CD14-positive monocyte (primary cell): ENCODE results near the gene OR51A2. TPM values are rescaled to one million over a fixed set of nuclear protein-coding genes. Genes with fewer than 3 reads are reported as not detected.

Experiments
- DNase-seq, 3 donors: peaks; one replicate each; pipeline ENCODE4 v3.0.0-alpha.2; 2011 to 2022
- H2AFZ ChIP-seq: 2 replicates; pipeline ENCODE4 v1.6.0; 2012; ENCODE audit warnings: mild to moderate bottlenecking, low read depth, low read length, inconsistent platforms; ENCODE audit not compliant: insufficient read depth, poor library complexity, severe bottlenecking
- H3K27ac ChIP-seq, 2 donors: 1 replicate in 1 of 2; 2 replicates in 1 of 2; pipeline ENCODE4 v1.5.1; 2012 to 2013; ENCODE audit warnings: low read length in 2 of 2, control low read depth in 1 of 2, inconsistent platforms in 1 of 2, low read depth in 1 of 2, mild to moderate bottlenecking in 1 of 2
- H3K27me3 ChIP-seq, 2 donors: one replicate each; pipeline versions ENCODE4 v1.6.0 to v1.6.1; 2011 to 2013; ENCODE audit warnings: low read length in 2 of 2; ENCODE audit not compliant: control insufficient read depth in 2 of 2, insufficient read depth in 2 of 2
- H3K36me3 ChIP-seq, 2 donors: replicated peaks in 1 of 2; 1 replicate in 1 of 2; 2 replicates in 1 of 2; pipeline versions ENCODE4 v1.5.1 to v1.6.1; 2012 to 2013; ENCODE audit warnings: low read length in 2 of 2, control low read depth in 1 of 2, inconsistent platforms in 1 of 2, mild to moderate bottlenecking in 1 of 2; ENCODE audit not compliant: insufficient read depth in 2 of 2, control insufficient read depth in 1 of 2
- H3K4me1 ChIP-seq, 2 donors: 1 replicate in 1 of 2; 2 replicates in 1 of 2; pipeline versions ENCODE4 v1.5.1 to v1.6.1; 2012 to 2013; ENCODE audit warnings: low read length in 2 of 2, control low read depth in 1 of 2, inconsistent platforms in 1 of 2, mild to moderate bottlenecking in 1 of 2, moderate library complexity in 1 of 2; ENCODE audit not compliant: insufficient read depth in 2 of 2, control insufficient read depth in 1 of 2
- H3K4me2 ChIP-seq: replicated peaks from 2 replicates; pipeline ENCODE3; 2012; ENCODE audit warnings: low read length, moderate library complexity, mild to moderate bottlenecking; ENCODE audit not compliant: poor library complexity, severe bottlenecking; ENCODE audit errors: extremely low read depth
- H3K4me3 ChIP-seq, 3 experiments: fragments of 200-600 bp in 1 of 3; sonication (generic) in 1 of 3; replicated peaks in 1 of 3; 1 replicate in 2 of 3; 2 replicates in 1 of 3; pipeline ENCODE4 v1.5.1; 2011 to 2013; ENCODE audit warnings: low read length in 3 of 3, mild to moderate bottlenecking in 3 of 3, control low read depth in 2 of 3, low read depth in 2 of 3, inconsistent platforms in 1 of 3, moderate library complexity in 1 of 3
- H3K79me2 ChIP-seq: 2 replicates; pipeline ENCODE4 v1.6.0; 2012; ENCODE audit warnings: mild to moderate bottlenecking, control low read depth, inconsistent platforms, low read length, moderate library complexity; ENCODE audit not compliant: insufficient read depth
- H3K9ac ChIP-seq: 2 replicates; pipeline ENCODE4 v1.6.0; 2017; ENCODE audit warnings: low read length, mild to moderate bottlenecking; ENCODE audit not compliant: insufficient read depth, poor library complexity, severe bottlenecking
- H3K9me3 ChIP-seq, 2 donors: replicated peaks in 1 of 2; 1 replicate in 1 of 2; 2 replicates in 1 of 2; pipeline versions ENCODE4 v1.5.1 to v1.6.1; 2012 to 2013; ENCODE audit warnings: low read length in 2 of 2, control low read depth in 1 of 2; ENCODE audit not compliant: control insufficient read depth in 1 of 2, insufficient read depth in 1 of 2
- H4K20me1 ChIP-seq: 2 replicates; pipeline ENCODE4 v1.6.0; 2012; ENCODE audit warnings: mild to moderate bottlenecking, low read length, control low read depth, moderate library complexity; ENCODE audit not compliant: insufficient read depth
- H3K27ac Mint-ChIP-seq, 7 donors: one replicate each; pipeline ENCODE4 v1.8.0; 2020; ENCODE audit warnings: mild to moderate bottlenecking in 7 of 7, mixed read lengths in 7 of 7, moderate library complexity in 6 of 7, inconsistent platforms in 2 of 7
- H3K27me3 Mint-ChIP-seq, 3 donors: one replicate each; pipeline ENCODE4 v1.8.0; 2021 to 2022; ENCODE audit warnings: low read depth in 3 of 3, mild to moderate bottlenecking in 3 of 3, mixed read lengths in 3 of 3, moderate library complexity in 3 of 3, inconsistent platforms in 1 of 3
- H3K36me3 Mint-ChIP-seq, 2 donors: one replicate each; pipeline ENCODE4 v1.8.0; 2020; ENCODE audit warnings: mixed read lengths in 2 of 2, inconsistent platforms in 1 of 2, mild to moderate bottlenecking in 1 of 2
- H3K4me1 Mint-ChIP-seq: one replicate; pipeline ENCODE4 v1.8.0; 2020; ENCODE audit warnings: mild to moderate bottlenecking, mixed read lengths
- H3K4me3 Mint-ChIP-seq, 2 donors: one replicate each; pipeline ENCODE4 v1.8.0; 2020; ENCODE audit warnings: mild to moderate bottlenecking in 2 of 2, mixed read lengths in 2 of 2, moderate library complexity in 1 of 2
- H3K9me3 Mint-ChIP-seq, 7 donors: one replicate each; pipeline ENCODE4 v1.8.0; 2020 to 2022; ENCODE audit warnings: mixed read lengths in 7 of 7, mild to moderate bottlenecking in 6 of 7, moderate library complexity in 6 of 7, inconsistent platforms in 2 of 7
- WGBS: methylation state at CpG from one replicate; pipeline ENCODE4 v1.1.5; 2013; ENCODE audit warnings: missing lambda C conversion rate; ENCODE audit not compliant: insufficient coverage; 5-methylcytosine and 5-hydroxymethylcytosine counted together
- intact Hi-C, 2 donors: fragments of 100-400 bp; cut with micrococcal nuclease; formaldehyde crosslinking; loops; one replicate each; pipeline versions ENCODE4 v1.15.0 to v1.15.1; 2023
- polyA plus RNA-seq, 3 donors: library from polyadenylated mRNA; depleted of rRNA in 1 of 3; unstranded in 2 of 3; stranded (reverse) in 1 of 3; fragments of 300-500 nt in 2 of 3; fragments of >200 nt in 1 of 3; fragmentation: Illumina TruSeq in 2 of 3; gene quantifications; 1 replicate in 2 of 3; 2 replicates in 1 of 3; pipeline ENCODE4 v1.2.3, GENCODE V29; 2012 to 2021
- TF ChIP-seq, protein P1 (sequence below): fragments of 200-600 bp; IDR thresholded peaks from one replicate; pipeline ENCODE4 v1.8.0; 2022; ENCODE audit warnings: antibody characterized with exemption, mild to moderate bottlenecking

The OR51A2 gene
- polyA plus RNA-seq, 3 donors: not detected

DNA sequence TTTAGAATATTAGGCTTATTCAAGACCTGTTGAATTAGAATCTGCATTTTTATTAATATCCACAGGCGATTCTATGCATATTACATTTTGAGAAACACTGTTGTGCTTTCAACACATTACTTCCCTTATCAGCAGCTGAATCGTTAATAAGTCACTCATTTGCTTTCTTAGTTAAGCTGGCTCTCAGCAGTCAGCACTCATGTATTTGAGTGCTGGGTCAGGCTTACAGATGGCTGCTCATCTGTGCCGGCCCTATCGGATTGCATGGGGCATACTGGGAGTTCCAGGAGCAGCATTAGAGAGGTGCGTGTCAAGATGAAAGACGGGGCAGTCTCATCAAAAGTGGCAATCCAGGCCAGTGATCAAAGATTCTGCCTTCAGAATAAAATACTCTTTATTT, 28.3 kb upstream of the OR51A2 start:
- Mint-ChIP-seq H3K27me3 (no peaks in the 10 kb centered on the region), H3K9me3 (peaks cover 0 to 8% (median 2%) of the 10 kb centered on the region in 7 donors), H3K36me3 (no peaks in the 10 kb centered on the region), H3K27ac (no peak overlapping the region), H3K4me3 (no peak overlapping the region), H3K4me1 (no peaks in the 10 kb centered on the region)
- H3K4me2 ChIP-seq: no peak overlapping the region
- H3K4me1 ChIP-seq: no peaks in the 10 kb centered on the region
- no peaks in the 10 kb centered on the region for H3K79me2 ChIP-seq
- TF ChIP-seq, protein P1, sequence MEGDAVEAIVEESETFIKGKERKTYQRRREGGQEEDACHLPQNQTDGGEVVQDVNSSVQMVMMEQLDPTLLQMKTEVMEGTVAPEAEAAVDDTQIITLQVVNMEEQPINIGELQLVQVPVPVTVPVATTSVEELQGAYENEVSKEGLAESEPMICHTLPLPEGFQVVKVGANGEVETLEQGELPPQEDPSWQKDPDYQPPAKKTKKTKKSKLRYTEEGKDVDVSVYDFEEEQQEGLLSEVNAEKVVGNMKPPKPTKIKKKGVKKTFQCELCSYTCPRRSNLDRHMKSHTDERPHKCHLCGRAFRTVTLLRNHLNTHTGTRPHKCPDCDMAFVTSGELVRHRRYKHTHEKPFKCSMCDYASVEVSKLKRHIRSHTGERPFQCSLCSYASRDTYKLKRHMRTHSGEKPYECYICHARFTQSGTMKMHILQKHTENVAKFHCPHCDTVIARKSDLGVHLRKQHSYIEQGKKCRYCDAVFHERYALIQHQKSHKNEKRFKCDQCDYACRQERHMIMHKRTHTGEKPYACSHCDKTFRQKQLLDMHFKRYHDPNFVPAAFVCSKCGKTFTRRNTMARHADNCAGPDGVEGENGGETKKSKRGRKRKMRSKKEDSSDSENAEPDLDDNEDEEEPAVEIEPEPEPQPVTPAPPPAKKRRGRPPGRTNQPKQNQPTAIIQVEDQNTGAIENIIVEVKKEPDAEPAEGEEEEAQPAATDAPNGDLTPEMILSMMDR: no peak
- 96% methylated on average over 5 of the region's 6 CpGs for WGBS
- H3K27me3 ChIP-seq: no peaks in the 10 kb centered on the region
- H3K27ac ChIP-seq: no peak overlapping the region
- intact Hi-C loops: no loop called here
- no peaks in the 10 kb centered on the region for H4K20me1 ChIP-seq
- H3K9me3 ChIP-seq: no peaks in the 10 kb centered on the region
- no peak overlapping the region for H3K9ac ChIP-seq
- no peaks in the 10 kb centered on the region for H3K36me3 ChIP-seq
- H2AFZ ChIP-seq: no peak overlapping the region
- no peak for DNase-seq
- H3K4me3 ChIP-seq: no peak overlapping the region

DNA sequence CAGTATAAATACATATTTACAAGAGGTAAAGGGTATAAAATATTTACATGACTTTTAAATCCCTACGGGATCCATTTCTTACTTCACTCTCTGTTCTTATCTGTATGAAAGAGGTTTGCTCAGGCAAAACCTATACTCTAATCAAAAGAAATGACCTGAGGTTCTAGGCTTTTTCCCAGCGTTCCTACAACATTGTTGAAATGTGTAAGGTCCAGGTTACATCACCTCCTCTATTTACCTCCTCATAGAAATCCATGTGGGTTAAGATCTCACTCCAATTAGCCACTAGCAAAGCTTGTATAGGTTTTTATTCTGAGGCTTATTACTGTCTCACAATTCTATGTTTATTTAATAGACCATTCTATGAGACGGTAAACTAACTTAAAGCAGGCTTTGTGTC, 27.2 kb upstream of the OR51A2 start:
- Histone ChIP-seq H3K4me1 (no peaks in the 10 kb centered on the region), H4K20me1 (no peaks in the 10 kb centered on the region), H3K4me2 (no peak overlapping the region), H3K27ac (no peak overlapping the region), H3K36me3 (no peaks in the 10 kb centered on the region), H3K4me3 (no peak overlapping the region), H2AFZ (no peak overlapping the region), H3K27me3 (no peaks in the 10 kb centered on the region), H3K9me3 (no peaks in the 10 kb centered on the region), H3K9ac (no peak overlapping the region), H3K79me2 (no peaks in the 10 kb centered on the region)
- WGBS: no CpG with 5 or more reads among the region's 3 CpGs
- intact Hi-C loops: no loop called here
- no peaks in the 10 kb centered on the region for H3K27me3 Mint-ChIP-seq
- H3K4me3 Mint-ChIP-seq: no peak overlapping the region
- no peak overlapping the region for H3K27ac Mint-ChIP-seq
- H3K4me1 Mint-ChIP-seq: no peaks in the 10 kb centered on the region
- peaks cover 0 to 8% (median 3%) of the 10 kb centered on the region in 7 donors for H3K9me3 Mint-ChIP-seq
- no peak for DNase-seq
- no peaks in the 10 kb centered on the region for H3K36me3 Mint-ChIP-seq
- TF ChIP-seq, protein P1: no peak
